Stimulated activated CD4-positive, alpha-beta T cell treated with anti-CD3 and anti-CD28 coated beads, Interleukin-12 subunit alpha, Interleukin-12 subunit beta, amount 100 ng/mL, for 24 hours (primary cell): ENCODE results near the gene ACVRL1.

ENCODE experiments used
- DNase-seq, 2 experiments: peaks; one replicate each; pipeline ENCODE4 v3.0.0-alpha.2; 2020; ENCODE audit warnings: low read depth in 2 of 2

ACVRL1 gene

GRCh38 chr12:51942056-51942455 lies 34.8 kb downstream of the ACVRL1 start:
- DNase-seq, result no peak

DNA sequence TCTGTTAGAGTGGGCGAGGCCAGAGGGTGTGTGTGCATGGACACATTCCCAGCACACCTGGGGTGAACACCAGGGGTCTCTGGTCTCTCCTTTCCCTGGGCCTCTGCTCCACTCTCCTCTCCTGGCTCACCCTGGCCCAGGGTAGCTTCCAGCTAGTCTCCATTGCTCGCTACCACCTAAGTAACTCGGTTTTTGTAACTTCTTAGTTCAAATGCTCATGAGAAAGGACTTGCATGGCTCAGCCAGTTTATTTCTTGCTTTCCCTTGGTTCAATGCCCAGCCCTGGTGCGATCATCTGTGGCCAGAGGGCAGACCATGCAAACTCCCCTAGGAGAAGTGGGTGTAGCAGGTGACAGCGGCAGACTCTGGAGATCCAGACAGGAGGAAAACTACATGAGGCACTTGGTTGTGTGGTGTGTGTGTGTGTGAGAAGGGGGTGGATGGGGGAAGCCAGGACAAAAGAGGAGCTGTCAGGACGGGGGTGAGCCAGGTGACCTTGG lies 35.2 kb downstream of the ACVRL1 start:
- DNase-seq, result no peak

DNA sequence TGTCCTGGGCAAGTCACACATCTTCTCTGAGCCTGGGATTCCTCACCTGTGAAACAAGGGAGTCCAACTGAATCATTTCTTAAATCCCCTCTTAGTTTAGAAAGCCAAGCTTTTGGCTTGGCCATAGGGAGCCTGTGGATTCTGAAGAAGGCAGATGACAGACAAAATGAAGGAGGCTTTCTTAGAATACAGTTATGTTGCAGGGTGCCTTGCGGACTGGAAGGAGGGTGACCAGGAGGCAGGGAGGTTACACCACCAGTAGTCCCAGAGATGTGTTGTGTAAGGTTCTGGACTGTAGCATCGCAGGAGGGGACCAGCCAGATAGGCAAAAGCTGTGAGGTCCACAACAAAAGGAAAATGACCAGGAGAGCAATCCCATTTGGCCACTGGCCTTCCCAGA lies 36.0 kb downstream of the ACVRL1 start:
- DNase-seq, result no peak

DNA sequence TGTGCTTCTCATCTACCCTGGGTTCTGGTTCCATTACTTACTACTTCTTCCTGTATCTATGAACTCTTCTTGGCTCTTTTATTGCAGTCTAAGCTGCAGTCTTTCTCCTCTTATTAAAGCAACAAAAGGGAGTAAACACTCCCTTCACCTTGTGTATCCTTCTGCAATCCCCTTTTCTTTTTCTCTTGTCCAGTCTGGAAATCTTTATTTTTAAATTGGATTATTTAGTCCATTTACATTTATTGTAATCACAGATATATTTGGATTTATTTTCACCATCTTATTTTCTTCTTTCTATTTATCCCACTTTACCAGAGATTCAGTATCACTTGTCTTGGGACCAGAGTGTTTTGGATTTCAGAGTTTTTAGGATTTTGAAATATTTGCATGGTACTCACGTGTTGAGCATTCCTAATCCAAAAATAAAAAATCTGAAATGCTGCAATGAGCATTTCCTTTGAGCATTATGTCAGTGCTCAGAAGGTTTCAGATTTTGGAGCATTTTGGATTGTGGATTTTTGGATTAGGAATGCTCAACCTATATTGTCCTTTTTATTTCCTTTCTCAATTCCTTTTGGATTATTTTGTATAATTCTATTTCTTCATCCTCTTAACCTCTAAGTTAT lies 37.4 kb downstream of the ACVRL1 start:
- no peak for DNase-seq

GRCh38 chr12:51947246-51947996 lies 40.1 kb downstream of the ACVRL1 start:
- no peak for DNase-seq

DNA sequence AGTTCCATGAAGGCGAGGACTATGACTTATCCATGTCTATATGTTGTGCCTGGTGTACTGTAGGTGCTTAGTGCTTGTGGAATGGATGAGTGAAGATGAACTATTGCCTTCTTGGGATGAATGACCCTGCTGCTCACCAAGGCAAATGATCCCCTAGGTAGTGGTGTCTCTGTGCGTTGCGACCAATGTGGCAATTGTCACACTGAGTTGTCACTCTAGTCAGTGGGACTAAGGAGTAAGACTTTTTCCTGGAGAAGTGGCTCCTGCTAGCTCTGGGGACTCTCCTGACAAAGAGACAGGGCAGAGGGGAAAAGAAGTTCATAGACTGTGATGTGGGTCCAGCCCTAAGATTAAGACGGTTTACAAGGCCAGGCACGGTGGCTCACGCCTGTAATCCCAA lies 40.8 kb downstream of the ACVRL1 start:
- no peak for DNase-seq

GRCh38 chr12:51949342-51950030 lies 42.2 kb downstream of the ACVRL1 start:
- DNase-seq, result no peak

DNA sequence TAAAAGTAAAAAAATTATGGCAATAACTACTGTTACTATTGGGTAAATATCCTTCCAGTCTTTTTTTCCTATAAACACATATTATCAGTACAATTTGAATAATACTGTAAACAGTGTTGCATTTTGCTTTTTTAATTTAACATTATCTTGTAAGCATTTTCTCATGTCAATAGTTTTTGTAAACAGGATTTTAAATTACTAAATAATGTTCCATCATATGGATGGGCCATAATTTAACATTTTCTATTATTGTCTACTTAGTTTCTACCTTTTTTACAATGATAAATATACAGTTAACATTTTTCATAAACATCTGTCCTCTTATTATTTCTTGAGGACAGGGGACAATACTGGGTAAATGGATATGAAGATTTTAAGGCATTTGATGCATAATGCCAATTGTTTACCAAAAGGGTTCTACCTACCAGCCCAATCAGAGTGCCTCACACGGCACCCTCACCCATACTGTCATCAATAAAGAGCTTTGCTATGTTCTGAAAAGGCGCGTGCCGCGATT lies 43.4 kb downstream of the ACVRL1 start:
- no peak for DNase-seq

GRCh38 chr12:51951199-51951842 lies 44.0 kb downstream of the ACVRL1 start, which contains the start of gene ACVR1B:
Gene ACVR1B (plus strand): TSS chr12:51951699. CDS start chr12:51951744, 45 bp downstream.
- peak; percentile 83 to 86 for DNase-seq

GRCh38 chr12:51951843-51952722 lies 44.8 kb downstream of the ACVRL1 start:
- DNase-seq, result no peak

DNA sequence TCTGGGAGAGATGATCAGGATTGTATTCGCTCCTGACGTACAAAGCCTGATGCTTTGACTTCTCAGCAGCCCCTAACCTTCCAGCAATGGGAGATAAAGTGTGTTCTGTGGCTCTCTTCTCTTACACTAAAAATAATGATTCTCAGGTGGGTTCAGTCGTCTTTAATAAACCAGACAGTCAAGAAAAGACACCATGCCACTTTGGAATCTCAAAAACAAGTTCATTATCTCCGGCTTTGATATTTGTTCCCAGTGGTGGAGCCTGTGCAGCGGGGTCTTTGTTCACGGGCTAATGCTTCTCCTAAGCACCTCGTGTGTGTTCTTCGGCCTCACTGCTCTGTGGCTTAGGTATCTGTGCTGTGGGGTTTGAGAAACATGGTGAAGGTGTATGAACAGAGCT lies 45.8 kb downstream of the ACVRL1 start:
- no peak for DNase-seq

DNA sequence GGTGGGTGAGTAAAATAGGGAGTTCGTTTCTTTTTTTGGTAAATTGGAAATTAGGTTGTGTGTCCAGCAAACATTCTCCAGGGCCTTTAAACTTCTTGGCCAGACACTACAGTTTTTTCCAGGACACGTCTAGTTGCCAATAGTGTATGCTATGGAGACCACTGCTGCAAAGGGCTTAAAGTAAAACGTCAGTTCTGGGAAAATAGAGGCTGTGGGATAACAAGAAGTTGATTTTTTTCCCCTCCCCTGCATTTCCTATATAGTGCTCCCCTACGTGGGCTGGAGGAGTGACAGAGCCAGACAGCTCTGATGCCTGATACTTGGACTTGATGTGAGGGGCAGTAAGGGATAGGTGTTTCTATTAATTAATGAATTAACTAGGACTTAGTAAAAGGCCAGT lies 46.6 kb downstream of the ACVRL1 start:
- DNase-seq, result no peak

DNA sequence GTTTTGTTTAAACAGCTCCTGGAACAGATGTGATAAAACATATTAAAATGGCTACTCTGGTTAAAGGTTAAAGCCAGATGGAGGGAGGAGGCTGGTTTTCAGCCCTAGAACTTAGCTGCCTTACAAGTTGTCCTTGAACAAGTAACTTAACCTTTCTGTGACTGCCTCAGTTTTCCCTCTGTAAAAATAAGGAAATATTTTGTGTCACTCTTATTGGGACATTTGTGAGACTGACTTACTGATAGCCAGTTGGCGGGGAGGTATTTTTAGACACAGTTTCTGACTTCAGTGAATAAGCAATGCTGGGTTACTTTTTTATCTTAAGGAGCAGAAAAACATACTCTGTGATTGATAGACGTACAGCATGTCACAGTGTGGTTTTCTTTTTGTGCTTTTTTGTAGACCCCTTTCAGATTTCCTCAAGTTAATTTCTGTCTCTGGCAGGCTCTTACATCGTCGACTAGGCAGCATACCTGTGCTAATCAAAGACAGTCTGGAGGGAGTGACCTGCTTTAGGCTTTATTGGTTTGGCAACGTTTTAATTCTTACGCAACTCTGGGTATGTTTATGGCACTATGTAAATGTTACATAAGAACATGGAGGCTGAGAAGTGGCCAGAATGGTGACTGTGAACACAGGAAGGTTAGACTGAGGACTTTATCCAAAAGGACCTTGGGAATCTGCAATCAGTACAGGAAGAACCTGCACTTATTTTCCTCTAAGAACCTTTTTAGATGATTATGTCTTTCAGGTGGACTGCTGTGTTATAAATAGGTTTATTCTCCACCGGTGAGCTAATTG lies 47.5 kb downstream of the ACVRL1 start:
- no peak for DNase-seq

GRCh38 chr12:51955702-51956101 lies 48.4 kb downstream of the ACVRL1 start:
- no peak for DNase-seq

DNA sequence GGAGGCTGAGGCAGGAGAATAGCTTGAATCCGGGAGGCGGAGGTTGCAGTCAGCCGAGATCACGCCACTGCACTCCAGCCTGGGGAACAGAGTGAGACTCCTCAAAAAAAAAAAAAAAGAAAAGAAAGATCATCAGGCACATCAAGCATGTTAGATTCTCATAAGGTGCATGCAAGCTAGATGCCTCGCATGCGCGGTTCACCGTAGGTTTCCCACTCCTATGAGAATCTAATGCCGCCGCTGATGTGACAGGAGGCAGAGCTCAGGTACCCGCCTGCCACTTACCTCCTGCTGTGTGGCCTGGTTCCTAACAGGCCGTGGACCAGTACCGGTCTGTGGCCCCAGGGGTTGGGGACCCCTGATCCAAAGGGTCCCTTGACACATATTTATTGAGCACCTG lies 51.2 kb downstream of the ACVRL1 start:
- DNase-seq, result no peak

- no peak for DNase-seq
These were observed 51.9 kb downstream of the ACVRL1 start for GRCh38 chr12:51959211-51959610.

GRCh38 chr12:51959921-51960320 lies 52.6 kb downstream of the ACVRL1 start:
- DNase-seq, result no peak

GRCh38 chr12:51960488-51960887 lies 53.2 kb downstream of the ACVRL1 start:
- no peak for DNase-seq

DNA sequence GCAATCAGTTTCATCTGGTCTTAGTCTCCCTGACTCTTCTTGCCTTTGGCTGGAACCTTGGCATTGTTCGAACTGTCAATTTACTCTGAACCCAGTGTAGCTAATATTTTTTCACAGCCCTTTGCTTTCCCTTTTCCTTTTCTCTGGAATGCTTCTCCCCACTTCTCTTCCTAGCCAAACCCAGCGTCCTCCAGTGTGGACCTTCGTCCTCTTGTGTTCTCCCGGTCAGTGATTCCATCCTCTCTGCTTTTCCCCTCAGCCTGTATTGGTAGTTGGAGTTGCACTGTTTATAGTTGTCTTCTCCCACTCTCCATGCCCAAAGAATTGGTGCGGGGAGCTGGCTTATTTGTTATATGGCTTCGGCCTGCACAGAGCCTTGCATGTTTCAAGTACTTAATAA lies 53.6 kb downstream of the ACVRL1 start:
- DNase-seq, result no peak

DNA sequence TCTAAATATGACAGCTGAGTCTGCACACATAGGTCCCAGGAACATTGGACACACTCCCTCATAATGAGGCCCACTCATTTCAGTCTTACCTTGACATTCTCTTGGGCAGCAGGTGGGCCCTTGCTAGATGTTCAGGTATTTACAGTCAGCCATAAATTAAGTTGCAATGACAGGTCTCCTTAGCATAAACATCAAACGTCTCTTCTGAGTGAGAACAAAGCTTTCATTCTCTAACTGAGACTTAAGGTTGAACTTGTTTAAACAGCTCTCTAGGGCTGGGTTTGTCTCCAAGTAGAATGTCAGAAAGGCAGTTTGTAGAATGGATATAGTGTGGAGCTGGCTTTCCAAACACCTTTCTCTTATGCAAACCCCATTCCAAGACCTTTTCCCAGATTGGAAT lies 54.5 kb downstream of the ACVRL1 start:
- DNase-seq, result no peak
